ENCODE results near the gene OSGIN1. TPM values are rescaled to one million over a fixed set of nuclear protein-coding genes. Genes with fewer than 3 reads are reported as not detected.

OSGIN1 gene
- total and polyA plus RNA-seq, 5 experiments from 2014 or later, result 0.26 to 2.2 (median 2.0) TPM; not detected in 2

DNA sequence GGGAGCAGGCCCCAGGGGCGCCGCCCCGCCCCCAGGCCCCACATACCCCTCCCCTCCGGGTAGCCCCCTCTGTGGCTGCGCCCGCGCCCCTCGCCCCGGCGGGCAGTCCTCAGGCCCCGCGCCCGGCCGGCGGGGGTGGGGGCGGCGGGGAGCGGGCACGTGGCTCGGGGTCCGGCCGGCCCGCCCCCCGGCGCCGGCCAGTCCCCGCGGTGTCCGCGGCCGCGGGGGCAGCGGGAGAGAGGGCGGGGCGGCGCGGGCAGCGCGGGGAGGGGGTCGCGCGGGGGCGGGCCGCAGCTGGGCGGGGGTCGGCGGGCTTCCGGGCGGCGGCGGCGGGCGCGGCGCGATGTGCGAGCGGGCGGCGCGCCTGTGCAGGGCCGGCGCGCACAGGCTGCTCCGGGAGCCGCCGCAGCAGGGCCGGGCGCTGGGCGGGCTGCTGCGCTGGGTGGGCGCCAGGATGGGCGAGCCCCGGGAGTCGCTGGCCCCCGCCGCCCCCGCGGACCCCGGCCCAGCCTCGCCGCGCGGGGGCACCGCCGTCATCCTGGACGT lies 15.3 kb downstream of the OSGIN1 start:
- Mint-ChIP-seq H3K9me3 (peaks cover 0 to 2% (median 0%) of the 10 kb centered on the region in 9 donors), H3K4me3 (peak overlapping the region in 1 of 10 donors; percentile 70), H3K36me3 (peaks cover 0 to 3% (median 0%) of the 10 kb centered on the region in 3 donors), H3K4me1 (peaks cover 3 to 11% (median 5%) of the 10 kb centered on the region in 4 donors), H3K27me3 (peaks cover 5 to 44% (median 9%) of the 10 kb centered on the region in 5 donors), H3K27ac (no peak overlapping the region)
- no peak for ATAC-seq
- DNase-seq, result no peak
- POLR2A ChIA-PET, result no interaction called here

DNA sequence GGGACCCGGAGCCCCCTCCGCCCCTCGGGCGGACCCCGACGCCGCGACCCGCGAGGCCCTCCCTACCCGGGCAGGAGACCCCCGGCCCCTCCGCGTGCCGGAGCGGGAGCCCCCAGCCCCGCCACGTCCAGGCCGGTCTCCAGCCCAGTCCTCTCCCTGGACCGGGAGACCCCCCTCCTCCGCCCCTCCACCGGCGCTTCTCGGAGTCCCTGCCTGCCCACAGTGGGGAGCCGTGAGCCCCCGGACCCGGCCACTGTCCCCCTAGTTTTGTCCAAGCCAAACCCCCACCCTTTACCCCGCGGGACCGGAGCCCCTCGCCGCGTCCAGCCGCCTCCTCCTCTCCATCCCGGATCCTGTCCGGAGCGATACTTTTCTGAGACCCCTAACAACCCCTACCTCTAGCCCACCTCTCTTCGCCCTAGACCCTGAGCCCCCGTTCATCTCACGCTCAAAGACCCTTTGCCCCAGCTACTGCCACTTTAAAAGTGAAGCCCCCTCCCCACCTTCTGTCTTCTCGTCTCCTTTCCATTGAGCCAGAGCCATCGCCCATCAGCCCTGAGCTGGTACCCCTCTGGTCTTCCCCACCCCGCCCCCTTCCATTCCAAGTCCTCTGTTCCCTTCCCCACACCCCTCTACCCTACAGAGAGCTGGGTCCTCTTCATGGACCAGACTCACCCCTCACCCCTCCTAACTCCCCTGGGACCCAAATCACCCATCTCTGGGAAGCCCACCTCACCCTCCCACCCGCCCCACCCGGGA lies 16.0 kb downstream of the OSGIN1 start:
- no peak for ATAC-seq
- no peak for DNase-seq
- peaks cover 3 to 11% (median 5%) of the 10 kb centered on the region in 4 donors for H3K4me1 Mint-ChIP-seq
- peaks cover 5 to 50% (median 10%) of the 10 kb centered on the region in 5 donors for H3K27me3 Mint-ChIP-seq
- peak overlapping the region in 7 of 10 donors; percentile 22 to 69 (median 43) for H3K4me3 Mint-ChIP-seq
- H3K9me3 Mint-ChIP-seq, result peaks cover 0 to 2% (median 0%) of the 10 kb centered on the region in 9 donors
- no peak overlapping the region for H3K27ac Mint-ChIP-seq
- POLR2A ChIA-PET, result no interaction called here
- H3K36me3 Mint-ChIP-seq, result peaks cover 0 to 3% (median 0%) of the 10 kb centered on the region in 3 donors

- POLR2A ChIA-PET, result no interaction called here
- H3K4me1 Mint-ChIP-seq, result peaks cover 3 to 11% (median 5%) of the 10 kb centered on the region in 4 donors
- peaks cover 0 to 2% (median 0%) of the 10 kb centered on the region in 9 donors for H3K9me3 Mint-ChIP-seq
- DNase-seq (no peak), ATAC-seq (no peak)
- peaks cover 5 to 56% (median 18%) of the 10 kb centered on the region in 5 donors for H3K27me3 Mint-ChIP-seq
- peak overlapping the region in 7 of 10 donors; percentile 24 to 70 (median 43) for H3K4me3 Mint-ChIP-seq
- no peak overlapping the region for H3K27ac Mint-ChIP-seq
- H3K36me3 Mint-ChIP-seq, result peaks cover 0 to 3% (median 0%) of the 10 kb centered on the region in 3 donors
These were observed 16.9 kb downstream of the OSGIN1 start for GRCh38 chr16:83969771-83970429.

DNA sequence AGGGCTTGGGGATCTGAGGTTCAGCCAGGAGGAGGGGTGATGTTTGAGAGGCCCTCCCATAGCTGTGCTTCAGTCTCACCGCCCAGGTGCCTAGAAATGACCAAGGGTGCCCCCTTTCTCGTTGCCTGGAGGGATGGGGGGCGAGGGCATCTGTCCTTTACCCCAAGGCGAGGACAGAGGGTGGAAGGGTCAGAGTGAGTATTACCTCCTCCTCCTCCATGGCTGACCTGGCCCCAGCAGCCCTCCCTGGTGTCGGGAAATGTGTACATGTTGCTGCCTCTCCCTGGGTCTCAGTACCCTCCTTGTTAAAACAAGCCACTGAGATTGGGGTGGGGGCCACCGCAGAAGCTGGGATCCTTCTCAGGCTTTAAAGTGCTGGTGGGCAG lies 17.4 kb downstream of the OSGIN1 start:
- Mint-ChIP-seq H3K27me3 (peaks cover 5 to 57% (median 18%) of the 10 kb centered on the region in 5 donors), H3K36me3 (peaks cover 0 to 3% (median 0%) of the 10 kb centered on the region in 3 donors), H3K27ac (no peak overlapping the region), H3K9me3 (peaks cover 0 to 2% (median 0%) of the 10 kb centered on the region in 9 donors), H3K4me1 (peaks cover 3 to 11% (median 5%) of the 10 kb centered on the region in 4 donors), H3K4me3 (no peak overlapping the region)
- DNase-seq (no peak), ATAC-seq (no peak)
- POLR2A ChIA-PET, result no interaction called here

- ATAC-seq, result no peak
- no peak overlapping the region for H3K27ac Mint-ChIP-seq
- POLR2A ChIA-PET, result no interaction called here
These were observed 18.4 kb downstream of the OSGIN1 start for GRCh38 chr16:83971165-83972130.

GRCh38 chr16:83972256-83973008 lies 19.4 kb downstream of the OSGIN1 start:
- Mint-ChIP-seq H3K4me1 (peaks cover 3 to 10% (median 5%) of the 10 kb centered on the region in 4 donors), H3K36me3 (peaks cover 0 to 3% (median 0%) of the 10 kb centered on the region in 3 donors), H3K27me3 (peaks cover 5 to 56% (median 18%) of the 10 kb centered on the region in 5 donors), H3K9me3 (peaks cover 0 to 2% (median 0%) of the 10 kb centered on the region in 9 donors), H3K4me3 (no peak overlapping the region), H3K27ac (no peak overlapping the region)
- ATAC-seq (no peak), DNase-seq (no peak)
- POLR2A ChIA-PET, result no interaction called here

More at GRCh38 chr16:83971165-83972130, 18.4 kb downstream of the OSGIN1 start:
- DNase-seq, result no peak
- Mint-ChIP-seq H3K4me1 (peaks cover 3 to 11% (median 5%) of the 10 kb centered on the region in 4 donors), H3K27me3 (peaks cover 5 to 57% (median 18%) of the 10 kb centered on the region in 5 donors), H3K9me3 (peaks cover 0 to 2% (median 0%) of the 10 kb centered on the region in 9 donors), H3K4me3 (no peak overlapping the region), H3K36me3 (peaks cover 0 to 3% (median 0%) of the 10 kb centered on the region in 3 donors)

- no peak for DNase-seq
- H3K36me3 Mint-ChIP-seq, result peaks cover 0 to 2% (median 0%) of the 10 kb centered on the region in 3 donors
- ATAC-seq, result no peak
- H3K4me1 Mint-ChIP-seq, result peaks cover 0 to 8% (median 2%) of the 10 kb centered on the region in 4 donors
- H3K27ac Mint-ChIP-seq, result no peak overlapping the region
- POLR2A ChIA-PET, result no interaction called here
- no peak overlapping the region for H3K4me3 Mint-ChIP-seq
- H3K9me3 Mint-ChIP-seq, result peaks cover 0 to 5% (median 0%) of the 10 kb centered on the region in 9 donors
- H3K27me3 Mint-ChIP-seq, result peaks cover 3 to 51% (median 14%) of the 10 kb centered on the region in 5 donors
These were observed 20.0 kb downstream of the OSGIN1 start for GRCh38 chr16:83973077-83973476.

DNA sequence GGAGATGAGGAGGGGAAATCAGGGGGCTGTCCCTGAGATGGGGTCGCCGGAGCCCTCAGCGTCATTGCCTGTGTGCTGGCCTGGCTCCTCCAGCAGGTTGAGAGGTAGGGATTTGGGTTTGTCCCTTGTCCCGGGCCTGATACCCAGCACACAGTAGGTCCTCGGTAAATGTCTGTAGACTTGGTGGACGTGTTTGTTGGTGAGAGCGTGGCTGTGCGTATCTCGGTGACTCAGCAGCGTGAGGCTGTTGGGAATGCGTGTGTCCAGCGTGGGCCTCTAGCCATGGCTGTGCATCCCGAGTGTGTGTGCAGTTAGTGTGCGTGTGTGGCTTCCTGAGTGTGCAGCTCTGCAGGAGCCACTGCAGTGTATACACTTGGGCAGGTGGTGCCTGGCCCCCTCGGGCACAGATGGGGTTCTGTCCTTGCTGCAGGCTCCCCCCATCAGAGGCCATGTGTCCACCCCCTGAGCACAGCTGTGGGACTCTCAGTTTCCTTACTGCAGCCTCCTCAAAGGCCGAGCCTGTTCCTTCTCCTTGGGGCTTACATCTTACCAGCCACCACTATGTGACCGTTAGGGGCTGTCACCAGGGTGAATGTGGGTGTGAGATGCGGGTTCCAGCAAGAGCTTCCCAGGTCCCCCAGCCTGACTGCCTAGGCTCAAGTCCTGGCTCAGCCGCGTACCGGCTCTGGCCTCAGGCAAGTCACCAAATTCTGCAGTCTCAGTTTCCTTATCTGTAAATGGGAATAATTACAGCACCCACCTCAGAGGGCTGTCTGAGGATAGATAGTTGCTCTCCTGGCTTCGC lies 20.7 kb downstream of the OSGIN1 start:
- H3K4me3 Mint-ChIP-seq, result no peak overlapping the region
- POLR2A ChIA-PET, result no interaction called here
- peaks cover 0 to 3% (median 2%) of the 10 kb centered on the region in 3 donors for H3K36me3 Mint-ChIP-seq
- H3K27me3 Mint-ChIP-seq, result peaks cover 4 to 51% (median 14%) of the 10 kb centered on the region in 5 donors
- H3K27ac Mint-ChIP-seq, result no peak overlapping the region
- peaks cover 0 to 8% (median 2%) of the 10 kb centered on the region in 4 donors for H3K4me1 Mint-ChIP-seq
- H3K9me3 Mint-ChIP-seq, result peaks cover 0 to 12% (median 3%) of the 10 kb centered on the region in 9 donors
- ATAC-seq (no peak), DNase-seq (no peak)

DNA sequence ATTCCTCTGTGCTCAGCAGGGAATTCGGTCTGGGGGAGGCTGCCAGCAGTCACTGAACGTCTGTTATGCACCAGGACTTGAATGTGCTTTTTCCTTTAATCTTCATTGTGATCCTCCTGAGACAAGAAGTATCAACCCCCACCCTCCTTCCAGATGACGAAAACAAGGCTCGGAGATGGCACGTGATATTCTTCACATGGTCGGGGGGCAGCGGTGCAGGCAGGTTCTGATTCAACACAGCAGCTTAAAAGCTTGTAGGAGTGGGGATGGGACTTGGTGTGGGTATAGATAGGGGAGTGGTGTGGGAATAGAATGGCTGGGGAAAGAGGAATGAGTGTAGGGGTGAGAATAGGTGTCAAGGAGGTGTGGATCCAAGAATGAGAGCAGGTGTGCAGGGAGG lies 21.4 kb downstream of the OSGIN1 start:
- Mint-ChIP-seq H3K27me3 (peaks cover 5 to 47% (median 14%) of the 10 kb centered on the region in 5 donors), H3K4me1 (peaks cover 0 to 5% (median 2%) of the 10 kb centered on the region in 4 donors), H3K4me3 (no peak overlapping the region), H3K27ac (no peak overlapping the region), H3K36me3 (peaks cover 0 to 6% (median 0%) of the 10 kb centered on the region in 3 donors), H3K9me3 (peaks cover 0 to 18% (median 5%) of the 10 kb centered on the region in 9 donors)
- ATAC-seq (no peak), DNase-seq (no peak)
- POLR2A ChIA-PET, result no interaction called here

DNA sequence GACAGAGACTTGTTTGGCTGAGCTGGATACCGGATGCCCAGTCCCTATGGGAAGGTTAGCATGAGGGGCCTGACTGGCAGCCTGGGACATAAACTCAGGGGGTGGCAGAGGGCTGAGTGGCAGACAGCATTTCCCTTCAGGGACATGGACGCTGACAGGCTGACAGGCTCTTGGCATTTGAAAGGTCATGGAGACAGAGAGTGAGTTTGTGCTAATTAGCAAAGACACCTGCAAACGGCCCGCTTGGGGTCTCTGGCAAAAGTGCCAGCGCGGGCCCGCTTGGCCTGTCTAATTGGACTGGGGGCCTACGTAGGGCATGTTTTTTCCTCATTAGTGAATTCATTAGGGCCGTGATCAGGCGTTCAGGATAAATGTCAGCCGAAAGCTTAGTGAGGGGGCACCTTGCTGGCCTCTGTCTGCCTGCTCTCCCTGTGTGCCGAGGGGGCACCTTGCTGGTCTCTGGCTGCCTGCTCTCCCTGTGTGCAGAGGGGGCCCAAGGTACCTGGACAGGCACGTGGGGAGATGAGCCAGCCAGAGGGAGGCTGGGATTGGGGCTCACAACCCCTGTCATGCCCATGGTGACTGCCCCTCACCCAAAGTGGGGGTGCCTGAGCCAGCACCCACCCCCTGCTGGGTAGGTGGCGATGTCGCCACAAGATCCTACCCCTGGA lies 22.7 kb downstream of the OSGIN1 start:
- peak in 1 of 10 donors; percentile 42 for DNase-seq
- POLR2A ChIA-PET, result no interaction called here
- Mint-ChIP-seq H3K27ac (no peak overlapping the region), H3K4me1 (no peaks in the 10 kb centered on the region), H3K4me3 (no peak overlapping the region), H3K9me3 (peaks cover 0 to 18% (median 5%) of the 10 kb centered on the region in 9 donors), H3K27me3 (peaks cover 2 to 34% (median 9%) of the 10 kb centered on the region in 5 donors), H3K36me3 (peaks cover 0 to 6% (median 0%) of the 10 kb centered on the region in 3 donors)
- no peak for ATAC-seq

Data from naive thymus-derived CD8-positive, alpha-beta T cell (primary cell).